ENCODE data around the gene F2RL1. TPM values are rescaled to one million over a fixed set of nuclear protein-coding genes. Genes with fewer than 3 reads are reported as not detected.

Gene F2RL1
- total and polyA plus RNA-seq, 2 experiments from 2014 or later: 15.3 to 32.1 TPM

DNA sequence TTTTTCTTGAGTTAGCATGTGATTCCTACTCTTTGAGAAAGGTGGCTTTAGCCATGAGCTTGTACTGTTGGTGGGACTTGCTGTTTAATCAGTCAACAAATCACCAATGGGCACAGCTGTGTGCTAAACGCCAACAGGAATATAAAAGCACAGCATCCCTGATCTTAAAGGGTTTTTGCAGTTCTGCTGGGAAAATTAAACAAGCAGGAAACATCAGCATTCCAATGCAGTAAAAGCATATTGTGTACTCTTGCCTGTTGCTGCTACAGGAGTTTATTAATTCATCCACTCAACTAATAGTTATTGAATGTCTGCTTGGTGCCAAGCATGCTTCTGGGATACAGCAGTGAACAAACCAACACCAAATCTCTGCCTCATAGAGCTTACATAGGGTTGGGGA, 27.4 kb upstream of the F2RL1 start (continued):
- TF ChIP-seq, protein P1, sequence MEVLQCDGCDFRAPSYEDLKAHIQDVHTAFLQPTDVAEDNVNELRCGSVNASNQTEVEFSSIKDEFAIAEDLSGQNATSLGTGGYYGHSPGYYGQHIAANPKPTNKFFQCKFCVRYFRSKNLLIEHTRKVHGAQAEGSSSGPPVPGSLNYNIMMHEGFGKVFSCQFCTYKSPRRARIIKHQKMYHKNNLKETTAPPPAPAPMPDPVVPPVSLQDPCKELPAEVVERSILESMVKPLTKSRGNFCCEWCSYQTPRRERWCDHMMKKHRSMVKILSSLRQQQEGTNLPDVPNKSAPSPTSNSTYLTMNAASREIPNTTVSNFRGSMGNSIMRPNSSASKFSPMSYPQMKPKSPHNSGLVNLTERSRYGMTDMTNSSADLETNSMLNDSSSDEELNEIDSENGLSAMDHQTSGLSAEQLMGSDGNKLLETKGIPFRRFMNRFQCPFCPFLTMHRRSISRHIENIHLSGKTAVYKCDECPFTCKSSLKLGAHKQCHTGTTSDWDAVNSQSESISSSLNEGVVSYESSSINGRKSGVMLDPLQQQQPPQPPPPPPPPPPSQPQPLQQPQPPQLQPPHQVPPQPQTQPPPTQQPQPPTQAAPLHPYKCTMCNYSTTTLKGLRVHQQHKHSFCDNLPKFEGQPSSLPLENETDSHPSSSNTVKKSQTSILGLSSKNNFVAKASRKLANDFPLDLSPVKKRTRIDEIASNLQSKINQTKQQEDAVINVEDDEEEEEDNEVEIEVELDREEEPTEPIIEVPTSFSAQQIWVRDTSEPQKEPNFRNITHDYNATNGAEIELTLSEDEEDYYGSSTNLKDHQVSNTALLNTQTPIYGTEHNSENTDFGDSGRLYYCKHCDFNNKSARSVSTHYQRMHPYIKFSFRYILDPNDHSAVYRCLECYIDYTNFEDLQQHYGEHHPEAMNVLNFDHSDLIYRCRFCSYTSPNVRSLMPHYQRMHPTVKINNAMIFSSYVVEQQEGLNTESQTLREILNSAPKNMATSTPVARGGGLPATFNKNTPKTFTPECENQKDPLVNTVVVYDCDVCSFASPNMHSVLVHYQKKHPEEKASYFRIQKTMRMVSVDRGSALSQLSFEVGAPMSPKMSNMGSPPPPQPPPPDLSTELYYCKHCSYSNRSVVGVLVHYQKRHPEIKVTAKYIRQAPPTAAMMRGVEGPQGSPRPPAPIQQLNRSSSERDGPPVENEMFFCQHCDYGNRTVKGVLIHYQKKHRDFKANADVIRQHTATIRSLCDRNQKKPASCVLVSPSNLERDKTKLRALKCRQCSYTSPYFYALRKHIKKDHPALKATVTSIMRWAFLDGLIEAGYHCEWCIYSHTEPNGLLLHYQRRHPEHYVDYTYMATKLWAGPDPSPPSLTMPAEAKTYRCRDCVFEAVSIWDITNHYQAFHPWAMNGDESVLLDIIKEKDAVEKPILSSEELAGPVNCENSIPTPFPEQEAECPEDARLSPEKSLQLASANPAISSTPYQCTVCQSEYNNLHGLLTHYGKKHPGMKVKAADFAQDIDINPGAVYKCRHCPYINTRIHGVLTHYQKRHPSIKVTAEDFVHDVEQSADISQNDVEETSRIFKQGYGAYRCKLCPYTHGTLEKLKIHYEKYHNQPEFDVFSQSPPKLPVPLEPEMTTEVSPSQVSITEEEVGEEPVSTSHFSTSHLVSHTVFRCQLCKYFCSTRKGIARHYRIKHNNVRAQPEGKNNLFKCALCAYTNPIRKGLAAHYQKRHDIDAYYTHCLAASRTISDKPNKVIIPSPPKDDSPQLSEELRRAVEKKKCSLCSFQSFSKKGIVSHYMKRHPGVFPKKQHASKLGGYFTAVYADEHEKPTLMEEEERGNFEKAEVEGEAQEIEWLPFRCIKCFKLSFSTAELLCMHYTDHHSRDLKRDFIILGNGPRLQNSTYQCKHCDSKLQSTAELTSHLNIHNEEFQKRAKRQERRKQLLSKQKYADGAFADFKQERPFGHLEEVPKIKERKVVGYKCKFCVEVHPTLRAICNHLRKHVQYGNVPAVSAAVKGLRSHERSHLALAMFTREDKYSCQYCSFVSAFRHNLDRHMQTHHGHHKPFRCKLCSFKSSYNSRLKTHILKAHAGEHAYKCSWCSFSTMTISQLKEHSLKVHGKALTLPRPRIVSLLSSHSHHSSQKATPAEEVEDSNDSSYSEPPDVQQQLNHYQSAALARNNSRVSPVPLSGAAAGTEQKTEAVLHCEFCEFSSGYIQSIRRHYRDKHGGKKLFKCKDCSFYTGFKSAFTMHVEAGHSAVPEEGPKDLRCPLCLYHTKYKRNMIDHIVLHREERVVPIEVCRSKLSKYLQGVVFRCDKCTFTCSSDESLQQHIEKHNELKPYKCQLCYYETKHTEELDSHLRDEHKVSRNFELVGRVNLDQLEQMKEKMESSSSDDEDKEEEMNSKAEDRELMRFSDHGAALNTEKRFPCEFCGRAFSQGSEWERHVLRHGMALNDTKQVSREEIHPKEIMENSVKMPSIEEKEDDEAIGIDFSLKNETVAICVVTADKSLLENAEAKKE (CRISPR knock-in tag; IDR thresholded peaks at IDR 0.05): no peak

DNA sequence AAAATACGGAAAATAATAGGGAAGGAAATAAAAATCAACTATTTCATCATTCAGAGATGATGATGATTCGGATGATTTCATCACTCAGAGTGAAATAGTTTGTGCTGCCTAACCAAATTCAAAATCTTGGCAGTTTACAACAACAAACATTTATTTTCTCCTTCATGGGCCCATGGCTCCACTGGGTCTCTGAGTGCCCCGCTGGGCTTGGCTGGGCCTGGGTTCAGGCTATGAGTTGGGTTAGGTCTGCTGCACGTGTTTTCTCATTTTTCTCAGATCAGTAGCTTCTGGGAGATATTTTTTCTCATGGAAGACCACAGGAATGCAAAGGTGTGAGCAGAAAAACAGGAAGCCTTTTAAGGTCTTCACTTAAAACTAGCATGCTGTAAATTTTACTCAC, 24.0 kb upstream of the F2RL1 start:
- H3K4me3 Mint-ChIP-seq: no peak overlapping the region
- Histone ChIP-seq H3K79me2 (replicated peaks; ENCODE audit: insufficient read depth) (no peaks in the 10 kb centered on the region), H3K4me2 (no peak overlapping the region), H4K20me1 (replicated peaks; ENCODE audit: insufficient read depth) (no peaks in the 10 kb centered on the region), H3K27ac (ENCODE audit: low read depth) (no peak overlapping the region), H3K27me3 (ENCODE audit: insufficient read depth) (no peaks in the 10 kb centered on the region), H3F3A (replicated peaks; ENCODE audit: low read depth) (no peaks in the 10 kb centered on the region), H3K9me2 (ENCODE audit: insufficient read depth) (no peaks in the 10 kb centered on the region), H3K36me3 (ENCODE audit: insufficient read depth) (no peaks in the 10 kb centered on the region), H3K4me3 (no peak overlapping the region), H3K4me1 (ENCODE audit: insufficient read depth) (no peaks in the 10 kb centered on the region), H2AFZ (no peak overlapping the region; the same call in 1 of the 2 replicates)
- H3K27ac Mint-ChIP-seq: 0 out of 2 replicates have a peak overlapping the region, but pooled peaks have one; percentile 72
- peaks cover 13% of the 10 kb centered on the region for H3K4me1 Mint-ChIP-seq
- ATAC-seq (no peak), DNase-seq (ENCODE audit: low spot score) (no peak)
- TF ChIP-seq EZH2phosphoT487 (IDR thresholded peaks at IDR 0.05; ENCODE audit: unreplicated experiment): no peak
- TF ChIP-seq CREB1 (CRISPR knock-in tag; IDR thresholded peaks at IDR 0.05; ENCODE audit: low read depth): no peak
- TF ChIP-seq, protein P2, sequence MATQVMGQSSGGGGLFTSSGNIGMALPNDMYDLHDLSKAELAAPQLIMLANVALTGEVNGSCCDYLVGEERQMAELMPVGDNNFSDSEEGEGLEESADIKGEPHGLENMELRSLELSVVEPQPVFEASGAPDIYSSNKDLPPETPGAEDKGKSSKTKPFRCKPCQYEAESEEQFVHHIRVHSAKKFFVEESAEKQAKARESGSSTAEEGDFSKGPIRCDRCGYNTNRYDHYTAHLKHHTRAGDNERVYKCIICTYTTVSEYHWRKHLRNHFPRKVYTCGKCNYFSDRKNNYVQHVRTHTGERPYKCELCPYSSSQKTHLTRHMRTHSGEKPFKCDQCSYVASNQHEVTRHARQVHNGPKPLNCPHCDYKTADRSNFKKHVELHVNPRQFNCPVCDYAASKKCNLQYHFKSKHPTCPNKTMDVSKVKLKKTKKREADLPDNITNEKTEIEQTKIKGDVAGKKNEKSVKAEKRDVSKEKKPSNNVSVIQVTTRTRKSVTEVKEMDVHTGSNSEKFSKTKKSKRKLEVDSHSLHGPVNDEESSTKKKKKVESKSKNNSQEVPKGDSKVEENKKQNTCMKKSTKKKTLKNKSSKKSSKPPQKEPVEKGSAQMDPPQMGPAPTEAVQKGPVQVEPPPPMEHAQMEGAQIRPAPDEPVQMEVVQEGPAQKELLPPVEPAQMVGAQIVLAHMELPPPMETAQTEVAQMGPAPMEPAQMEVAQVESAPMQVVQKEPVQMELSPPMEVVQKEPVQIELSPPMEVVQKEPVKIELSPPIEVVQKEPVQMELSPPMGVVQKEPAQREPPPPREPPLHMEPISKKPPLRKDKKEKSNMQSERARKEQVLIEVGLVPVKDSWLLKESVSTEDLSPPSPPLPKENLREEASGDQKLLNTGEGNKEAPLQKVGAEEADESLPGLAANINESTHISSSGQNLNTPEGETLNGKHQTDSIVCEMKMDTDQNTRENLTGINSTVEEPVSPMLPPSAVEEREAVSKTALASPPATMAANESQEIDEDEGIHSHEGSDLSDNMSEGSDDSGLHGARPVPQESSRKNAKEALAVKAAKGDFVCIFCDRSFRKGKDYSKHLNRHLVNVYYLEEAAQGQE (IDR thresholded peaks at IDR 0.05; ENCODE audit: unreplicated experiment): no peak
- TF ChIP-seq POLR2AphosphoS5 (IDR thresholded peaks at IDR 0.05; ENCODE audit: low read depth): no peak
- no peak for TF ChIP-seq JUNB (IDR thresholded peaks at IDR 0.05; ENCODE audit: unreplicated experiment)
- H3K36me3 Mint-ChIP-seq (ENCODE audit: low read depth): no peaks in the 10 kb centered on the region; the same call in 2 of the 3 replicates
- H3K27me3 Mint-ChIP-seq (ENCODE audit: insufficient read depth, low read depth, poor library complexity): peaks cover 4% of the 10 kb centered on the region
- H3K9me3 Mint-ChIP-seq: no peaks in the 10 kb centered on the region
